HepG2 (cell line): ENCODE measurements around the gene ACBD6. TPM values are rescaled to one million over a fixed set of nuclear protein-coding genes. Genes with fewer than 3 reads are reported as not detected.

Experiments used
- ADNP ChIP-seq: sonication (generic); formaldehyde crosslinking; IDR thresholded peaks from 2 replicates; pipeline ENCODE4 v1.4.0; 2020; ENCODE audit warnings: missing genetic modification reagents
- ARHGAP35 ChIP-seq: sonication (generic); formaldehyde crosslinking; IDR thresholded peaks from 2 replicates; pipeline ENCODE4 v1.9.0; 2022; ENCODE audit warnings: mild to moderate bottlenecking, inconsistent platforms, moderate library complexity, missing genetic modification reagents, borderline replicate concordance
- ATF7 ChIP-seq, 2 experiments: fragments of 450-650 bp in 1 of 2; sonication (generic) in 1 of 2; formaldehyde crosslinking in 1 of 2; IDR thresholded peaks; 2 replicates each; pipeline versions ENCODE4 v1.4.0 to v1.6.1; 2016 to 2020; ENCODE audit warnings: antibody characterized with exemption in 1 of 2, mild to moderate bottlenecking in 1 of 2, missing genetic modification reagents in 1 of 2
- DNMT3B ChIP-seq: conservative IDR thresholded peaks from 2 replicates; pipeline ENCODE4 v1.6.1; 2016; ENCODE audit warnings: missing biosample characterization, control low read depth
- E2F2 ChIP-seq: sonication (generic); formaldehyde crosslinking; IDR thresholded peaks from 2 replicates; pipeline ENCODE4 v1.4.0; 2020; ENCODE audit warnings: missing genetic modification reagents, borderline replicate concordance
- FOXA3 ChIP-seq: IDR thresholded peaks from 2 replicates; pipeline ENCODE4 v1.6.1; 2016; ENCODE audit warnings: missing genetic modification reagents, missing compliant biosample characterization
- FOXP4 ChIP-seq: sonication (generic); formaldehyde crosslinking; IDR thresholded peaks from 2 replicates; pipeline ENCODE4 v1.4.0; 2020; ENCODE audit warnings: missing genetic modification reagents
- GATA4 ChIP-seq: sonication (generic); IDR thresholded peaks from 2 replicates; pipeline ENCODE4 v1.6.1; 2016; ENCODE audit warnings: antibody characterized with exemption, low read depth, borderline replicate concordance
- KDM4B ChIP-seq: sonication (generic); formaldehyde crosslinking; IDR thresholded peaks from 2 replicates; pipeline ENCODE4 v1.4.0; 2020; ENCODE audit warnings: missing genetic modification reagents
- MAFG ChIP-seq: sonication (generic); formaldehyde crosslinking; IDR thresholded peaks from 2 replicates; pipeline ENCODE4 v1.5.1; 2020; ENCODE audit warnings: mild to moderate bottlenecking, missing genetic modification reagents
- MEIS2 ChIP-seq: sonication (generic); formaldehyde crosslinking; IDR thresholded peaks from 2 replicates; pipeline ENCODE4 v1.9.0; 2021; ENCODE audit warnings: mild to moderate bottlenecking, missing genetic modification reagents
- NFE2L2 ChIP-seq: fragments of 150-350 bp; IDR thresholded peaks from 2 replicates; pipeline ENCODE4 v1.6.1; 2014; ENCODE audit warnings: low read length
- PTBP1 ChIP-seq: fragments of 200-400 bp; formaldehyde crosslinking; IDR thresholded peaks from 2 replicates; pipeline ENCODE4 v1.6.1; 2018; ENCODE audit warnings: low read length, low read depth; ENCODE audit not compliant: poor library complexity, severe bottlenecking
- SIN3B ChIP-seq: fragments of 150-350 bp; IDR thresholded peaks from 2 replicates; pipeline ENCODE4 v1.6.1; 2014; ENCODE audit warnings: low read length
- SP1 ChIP-seq, 2 experiments: fragments of 450-650 bp in 1 of 2; sonication (generic) in 1 of 2; formaldehyde crosslinking in 1 of 2; IDR thresholded peaks; 2 replicates each; pipeline versions ENCODE4 v1.4.0 to v1.6.1; 2016 to 2020; ENCODE audit warnings: missing genetic modification reagents in 1 of 2
- TCF7L2 ChIP-seq: IDR thresholded peaks from 2 replicates; pipeline ENCODE4 v1.6.1; 2011; ENCODE audit warnings: mild to moderate bottlenecking, low read depth, low read length, moderate library complexity
- TOE1 ChIP-seq: sonication (generic); formaldehyde crosslinking; IDR thresholded peaks from 2 replicates; pipeline ENCODE4 v1.4.0; 2020; ENCODE audit warnings: mild to moderate bottlenecking, missing genetic modification reagents
- ZKSCAN8 ChIP-seq: IDR thresholded peaks from 2 replicates; pipeline ENCODE4 v1.6.1; 2016; ENCODE audit warnings: borderline replicate concordance, missing genetic modification reagents, missing compliant biosample characterization
- ZMYM2 ChIP-seq: sonication (generic); formaldehyde crosslinking; IDR thresholded peaks from 2 replicates; pipeline ENCODE4 v1.8.0; 2022; ENCODE audit warnings: mild to moderate bottlenecking, missing genetic modification reagents
- ZNF251 ChIP-seq: sonication (generic); formaldehyde crosslinking; IDR thresholded peaks from 2 replicates; pipeline ENCODE4 v1.9.0; 2021; ENCODE audit warnings: mild to moderate bottlenecking, missing genetic modification reagents
- ZNF597 ChIP-seq: sonication (generic); formaldehyde crosslinking; IDR thresholded peaks from 2 replicates; pipeline ENCODE4 v1.5.0; 2020; ENCODE audit warnings: missing genetic modification reagents
- ZSCAN21 ChIP-seq: sonication (generic); formaldehyde crosslinking; IDR thresholded peaks from 2 replicates; pipeline ENCODE4 v1.8.0; 2022; ENCODE audit warnings: mild to moderate bottlenecking, missing genetic modification reagents, moderate library complexity, borderline replicate concordance
- polyA plus RNA-seq, 8 experiments: library from polyadenylated mRNA; depleted of rRNA in 3 of 8; stranded (reverse) in 7 of 8; unstranded in 1 of 8; fragments of >200 nt; fragmentation: Illumina TruSeq in 4 of 8; extraction: Trizol in 4 of 8; gene quantifications; 2 replicates each; pipeline versions ENCODE4 v1.2.1 to v1.2.3, GENCODE V29; 2011 to 2016; ENCODE audit warnings: low read depth in 4 of 8, missing spikeins in 1 of 8, mixed read lengths in 1 of 8; ENCODE audit not compliant: insufficient read depth in 1 of 8
- total RNA-seq, 5 experiments: library from RNA; depleted of rRNA; stranded (reverse); fragments of >200 nt; fragmentation: Illumina TruSeq; extraction: Trizol; gene quantifications; 2 replicates each; pipeline ENCODE4 v1.2.3, GENCODE V29; 2016; ENCODE audit warnings: low read depth in 1 of 5

ACBD6 gene
- total and polyA plus RNA-seq, 2 of the 13 experiments (the other 11 are each of a cell fraction or from before 2014, with no cell fraction given): 33.5 to 47.2 TPM

GRCh38 chr1:180501865-180502360 is 464 bp downstream of the ACBD6 start (continued):
- no peak for TF ChIP-seq DNMT3B (CRISPR knock-in tag)
- TF ChIP-seq GATA4: no peak
- no peak for TF ChIP-seq ADNP (CRISPR knock-in tag)
- TF ChIP-seq ZMYM2 (CRISPR knock-in tag): no peak
- no peak for TF ChIP-seq ATF7 (IDR thresholded peaks at IDR 0.05)
- no peak for TF ChIP-seq ATF7 (CRISPR knock-in tag; IDR thresholded peaks at IDR 0.05)
- TF ChIP-seq NFE2L2: no peak
- no peak for TF ChIP-seq FOXA3 (CRISPR knock-in tag)
- TF ChIP-seq TCF7L2: no peak
- peak; percentile 10; the same call in 1 of the 2 replicates for TF ChIP-seq FOXP4 (CRISPR knock-in tag)
- no peak for TF ChIP-seq ARHGAP35 (CRISPR knock-in tag)
- TF ChIP-seq MEIS2 (CRISPR knock-in tag): no peak
- no peak for TF ChIP-seq MAFG (CRISPR knock-in tag)
- TF ChIP-seq PTBP1: no peak
- TF ChIP-seq TOE1 (CRISPR knock-in tag): no peak
- TF ChIP-seq SIN3B: no peak
- no peak for TF ChIP-seq ZSCAN21 (CRISPR knock-in tag)
- TF ChIP-seq KDM4B (CRISPR knock-in tag): 0 out of 2 replicates have a peak, but pooled peaks have one; percentile 32
- no peak for TF ChIP-seq E2F2
- no peak for TF ChIP-seq SP1 (IDR thresholded peaks at IDR 0.05)
- TF ChIP-seq SP1 (CRISPR knock-in tag; IDR thresholded peaks at IDR 0.05): no peak
- no peak for TF ChIP-seq ZNF597 (CRISPR knock-in tag)
- TF ChIP-seq ZNF251 (CRISPR knock-in tag): no peak
- no peak for TF ChIP-seq ZKSCAN8 (CRISPR knock-in tag)
